Pancreas (tissue), 10 donors: ENCODE measurements around the gene RPS6KA5. TPM values are rescaled to one million over a fixed set of nuclear protein-coding genes. Genes with fewer than 3 reads are reported as not detected.

Experiments used
- ATAC-seq, 4 donors: fragments of 200-7000 bp; cut with Tn5 transposase; one replicate each; pipeline versions ENCODE4 v1.8.0 to v1.9.1; 2020; ENCODE audit warnings: mild to moderate bottlenecking in 4 of 4, moderate library complexity in 4 of 4
- DNase-seq, 6 donors: peaks; one replicate each; pipeline ENCODE4 v3.0.0-alpha.2; 2020
- FAIRE-seq: peaks from 2 replicates; lab custom pipeline; 2012; peaks lifted over from hg19 to GRCh38; lab: Jason Lieb, UNC
- H3K27ac ChIP-seq, 4 donors: fragments of 200-600 bp; sonication (generic); 1 replicate in 3 of 4; 2 replicates in 1 of 4; pipeline versions ENCODE4 v1.5.0 to v1.8.0; 2020
- H3K27me3 ChIP-seq, 4 donors: fragments of 200-600 bp; one replicate each; pipeline ENCODE4 v1.8.0; 2021
- H3K36me3 ChIP-seq, 3 donors: fragments of 200-600 bp; sonication (generic) in 1 of 3; one replicate each; pipeline versions ENCODE4 v1.5.0 to v1.8.0; 2020 to 2021
- H3K4me1 ChIP-seq, 3 donors: fragments of 200-600 bp; one replicate each; pipeline ENCODE4 v1.8.0; 2021
- H3K4me3 ChIP-seq, 4 donors: fragments of 200-600 bp; sonication (generic) in 2 of 4; one replicate each; pipeline versions ENCODE4 v1.5.0 to v1.8.0; 2020 to 2021
- H3K9me3 ChIP-seq, 4 donors: fragments of 200-600 bp; one replicate each; pipeline ENCODE4 v1.8.0; 2021
- WGBS, 2 donors: extraction: QIAGEN DNeasy Blood & Tissue Kit; methylation state at CpG; one replicate each; pipeline ENCODE4 v1.1.7; 2013; 5-methylcytosine and 5-hydroxymethylcytosine counted together
- intact Hi-C, 3 donors: fragments of 100-400 bp; cut with DNase I; formaldehyde crosslinking; loops; one replicate each; pipeline versions ENCODE4 v1.11.1 to v1.14.2; 2022
- polyA plus RNA-seq, 2 donors: library from polyadenylated mRNA; stranded (reverse); fragments of 200-250 nt; gene quantifications; one replicate each; pipeline ENCODE4 v1.2.3, GENCODE V29; 2013
- total RNA-seq, 6 donors: library from RNA; stranded (reverse); fragmentation: NEBNext Ultra II Directional in 4 of 6; extraction: Animal tissue kit (Norgen Biotek cat#: 25700) in 4 of 6; gene quantifications; one replicate each; pipeline versions ENCODE4 v1.2.1 to v1.2.4, GENCODE V29; 2021 to 2023
- TF ChIP-seq, protein P1 (sequence below), 4 donors: fragments of 200-600 bp; sonication (generic) in 3 of 4; IDR thresholded peaks; one replicate each; pipeline versions ENCODE4 v1.5.0 to v1.8.0; 2021; ENCODE audit warnings: antibody characterized with exemption in 4 of 4
- donor health status: healthy with polysubstance abuse.
- donor health status: DM: no; HTN: no; CAD: no; lungs with moderate emphysema.
- donor health status: DM: no; HTN: no; CAD: no.
- donor health status: control.
- donor health status: control.
- donor health status: Bipolar disorder and iron deficiency.
- donor health status: DM: yes; HTN: yes; CAD: no.
- donor health status: DM: no; HTN: no; CAD: no.
- donor health status: DM: no; HTN: no; CAD: no.
- donor health status: DM: yes; HTN: yes; CAD: no.

Gene RPS6KA5
- total and polyA plus RNA-seq, 8 donors: 0.95 to 3.5 (median 2.8) TPM

DNA sequence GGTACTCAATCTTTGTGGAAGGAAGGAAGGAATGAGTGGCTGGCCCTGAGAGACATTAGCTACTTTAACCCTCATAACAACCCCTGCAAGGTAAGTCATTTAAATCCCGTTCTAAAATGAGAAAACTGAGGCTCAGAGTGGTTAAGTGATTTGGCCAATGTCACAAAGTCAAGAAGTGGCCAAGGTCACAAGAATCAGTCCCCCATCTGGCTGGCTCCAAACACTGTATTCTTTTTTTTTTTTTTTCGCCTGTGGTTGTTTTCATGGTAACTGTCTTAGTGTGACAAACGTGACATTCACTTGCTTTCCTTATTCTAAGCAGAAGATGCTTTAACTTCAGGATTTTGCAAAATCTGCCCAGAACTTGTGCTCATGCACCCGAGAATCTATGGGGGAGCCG is 247.0 kb downstream of the RPS6KA5 start:
- no peak for ATAC-seq
- WGBS, 2 donors: 68 to 69% methylated on average over 5 of the region's 5 CpGs

GRCh38 chr14:90812109-90812508 is 248.3 kb downstream of the RPS6KA5 start:
- ATAC-seq: no peak
- H3K4me1 ChIP-seq: peaks cover 0 to 21% (median 5%) of the 10 kb centered on the region in 3 donors
- TF ChIP-seq, protein P1, sequence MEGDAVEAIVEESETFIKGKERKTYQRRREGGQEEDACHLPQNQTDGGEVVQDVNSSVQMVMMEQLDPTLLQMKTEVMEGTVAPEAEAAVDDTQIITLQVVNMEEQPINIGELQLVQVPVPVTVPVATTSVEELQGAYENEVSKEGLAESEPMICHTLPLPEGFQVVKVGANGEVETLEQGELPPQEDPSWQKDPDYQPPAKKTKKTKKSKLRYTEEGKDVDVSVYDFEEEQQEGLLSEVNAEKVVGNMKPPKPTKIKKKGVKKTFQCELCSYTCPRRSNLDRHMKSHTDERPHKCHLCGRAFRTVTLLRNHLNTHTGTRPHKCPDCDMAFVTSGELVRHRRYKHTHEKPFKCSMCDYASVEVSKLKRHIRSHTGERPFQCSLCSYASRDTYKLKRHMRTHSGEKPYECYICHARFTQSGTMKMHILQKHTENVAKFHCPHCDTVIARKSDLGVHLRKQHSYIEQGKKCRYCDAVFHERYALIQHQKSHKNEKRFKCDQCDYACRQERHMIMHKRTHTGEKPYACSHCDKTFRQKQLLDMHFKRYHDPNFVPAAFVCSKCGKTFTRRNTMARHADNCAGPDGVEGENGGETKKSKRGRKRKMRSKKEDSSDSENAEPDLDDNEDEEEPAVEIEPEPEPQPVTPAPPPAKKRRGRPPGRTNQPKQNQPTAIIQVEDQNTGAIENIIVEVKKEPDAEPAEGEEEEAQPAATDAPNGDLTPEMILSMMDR (IDR thresholded peaks at IDR 0.05): no peak
- H3K27ac ChIP-seq: no peak overlapping the region
- FAIRE-seq: no peak
- H3K27me3 ChIP-seq: no peaks in the 10 kb centered on the region
- WGBS, 2 donors: 83 to 87% methylated on average over 5 of the region's 5 CpGs
- DNase-seq: no peak
- no peaks in the 10 kb centered on the region for H3K9me3 ChIP-seq
- no peaks in the 10 kb centered on the region for H3K36me3 ChIP-seq
- H3K4me3 ChIP-seq: no peak overlapping the region
- intact Hi-C loops: no loop called here

More for the DNA sequence above, 247.0 kb downstream of the RPS6KA5 start:
- FAIRE-seq (no peak), DNase-seq (no peak)
- H3K9me3 ChIP-seq: no peaks in the 10 kb centered on the region
- no peak overlapping the region for H3K27ac ChIP-seq
- H3K36me3 ChIP-seq: no peaks in the 10 kb centered on the region
- peaks cover 0 to 11% (median 0%) of the 10 kb centered on the region in 3 donors for H3K4me1 ChIP-seq
- no peaks in the 10 kb centered on the region for H3K27me3 ChIP-seq
- TF ChIP-seq, protein P1 (IDR thresholded peaks at IDR 0.05): no peak
- no peak overlapping the region for H3K4me3 ChIP-seq
- intact Hi-C loops: no loop called here

DNA sequence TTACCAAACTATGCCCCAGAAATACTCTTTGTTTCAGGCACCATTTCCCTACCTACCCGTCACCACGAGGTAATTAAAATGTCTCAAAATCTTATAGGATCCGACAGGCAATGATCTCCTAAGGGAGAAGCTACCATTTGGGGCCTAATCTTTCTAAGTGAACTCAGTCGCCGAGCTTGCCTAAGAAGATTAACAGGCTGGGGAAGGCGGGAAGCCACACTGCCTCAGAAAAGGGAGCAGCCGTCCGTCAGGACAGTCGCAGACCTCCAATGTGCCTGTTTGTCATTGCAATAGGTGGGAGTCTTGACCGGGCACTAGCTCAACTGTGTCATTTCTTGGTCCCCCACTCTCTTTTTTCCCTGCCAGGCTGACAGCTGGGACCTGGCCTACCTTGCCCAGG is 248.8 kb downstream of the RPS6KA5 start:
- no peaks in the 10 kb centered on the region for H3K9me3 ChIP-seq
- WGBS, 2 donors: 90 to 98% methylated on average over 10 of the region's 10 CpGs
- no peak for ATAC-seq
- H3K4me1 ChIP-seq: peaks cover 0 to 22% (median 5%) of the 10 kb centered on the region in 3 donors
- no peak overlapping the region for H3K27ac ChIP-seq
- H3K36me3 ChIP-seq: no peaks in the 10 kb centered on the region
- intact Hi-C loops: no loop called here
- no peak for FAIRE-seq
- DNase-seq: no peak
- TF ChIP-seq, protein P1 (IDR thresholded peaks at IDR 0.05): no peak
- H3K4me3 ChIP-seq: no peak overlapping the region
- H3K27me3 ChIP-seq: no peaks in the 10 kb centered on the region

- ATAC-seq: no peak
- peaks cover 0 to 22% (median 5%) of the 10 kb centered on the region in 3 donors for H3K4me1 ChIP-seq
- DNase-seq: no peak
- H3K27me3 ChIP-seq: no peaks in the 10 kb centered on the region
- no peak overlapping the region for H3K27ac ChIP-seq
- H3K36me3 ChIP-seq: no peaks in the 10 kb centered on the region
- no peak overlapping the region for H3K4me3 ChIP-seq
- no peaks in the 10 kb centered on the region for H3K9me3 ChIP-seq
- 72 to 85% methylated on average over 5 of the region's 5 CpGs for WGBS, 2 donors
- intact Hi-C loops: no loop called here
- TF ChIP-seq, protein P1 (IDR thresholded peaks at IDR 0.05): no peak
- FAIRE-seq: no peak
Measured at GRCh38 chr14:90810806-90811205, 249.6 kb downstream of the RPS6KA5 start.

- FAIRE-seq (no peak), DNase-seq (no peak), ATAC-seq (no peak)
- Histone ChIP-seq H3K4me3 (no peak overlapping the region), H3K27ac (no peak overlapping the region), H3K36me3 (no peaks in the 10 kb centered on the region), H3K27me3 (no peaks in the 10 kb centered on the region), H3K9me3 (no peaks in the 10 kb centered on the region), H3K4me1 (peaks cover 0 to 19% (median 5%) of the 10 kb centered on the region in 3 donors)
- intact Hi-C loops: no loop called here
- TF ChIP-seq, protein P1 (IDR thresholded peaks at IDR 0.05): no peak
- whole genome bisulfite sequencing, 2 donors: 90 to 96% methylated on average over 7 of the region's 7 CpGs
Measured at GRCh38 chr14:90809530-90810312, 250.7 kb downstream of the RPS6KA5 start.
